ENCODE measurements around the gene HOXA7. TPM values are rescaled to one million over a fixed set of nuclear protein-coding genes. Genes with fewer than 3 reads are reported as not detected.

HOXA7 gene
- total RNA-seq, 4 donors from 2014 or later = 7.0 to 22.9 (median 12.8) TPM

- TF ChIP-seq CTCF (IDR thresholded peaks at IDR 0.05) (no peak), POLR2AphosphoS5 (IDR thresholded peaks at IDR 0.05) (peak in 2 of 3 donors; percentile 41 to 54), EP300 (IDR thresholded peaks at IDR 0.05; ENCODE audit: low read depth) (no peak), POLR2A (IDR thresholded peaks at IDR 0.05) (peak; percentile 7)
- in situ Hi-C loops (cut with MboI; ENCODE audit: low pct_ligation_motif_present in 1 of 4, low pct_unique_long_range_greater_than_20kb in 1 of 4, low sequenced_read_pairs in 3 of 4) = loop anchor here in 2 of 4 donors (25.0 kb wide), 1 partner anchor 1330 kb away; no protein-coding TSS in a partner anchor
These were observed 36.3 kb upstream of the HOXA7 start for GRCh38 chr7:27192546-27193334.

GRCh38 chr7:27191833-27192545 lies 35.5 kb upstream of the HOXA7 start:
- H3K4me3 ChIP-seq = peak overlapping the region; percentile 8 to 73 (median 58)
- 19 to 54% methylated on average over 7 to 42 of the region's 42 CpGs for WGBS, 2 donors (ENCODE audit: low coverage in 1 of 2)
- peak overlapping the region; percentile 95 to 99 (median 98) for H3K27ac ChIP-seq

More at GRCh38 chr7:27192546-27193334, 36.3 kb upstream of the HOXA7 start:
- Histone ChIP-seq H3K4me3 (peak overlapping the region; percentile 27 to 73 (median 58)), H3K27ac (peak overlapping the region; percentile 95 to 99 (median 98)), H3K36me3 (no peaks in the 10 kb centered on the region), H3K9me3 (no peaks in the 10 kb centered on the region), H3K4me1 (peaks cover 16 to 51% (median 43%) of the 10 kb centered on the region in 4 donors), H3K27me3 (peaks cover 72% of the 10 kb centered on the region)
- DNase-seq = peak; percentile 63
- 4% methylated on average over 76 of the region's 78 CpGs; no CpG with 5 or more reads in 1 of the 2 donors for WGBS, 2 donors (ENCODE audit: low coverage in 1 of 2)
- intact Hi-C loops (cut with DNase I; ENCODE audit: low total_unique reads) = loop anchor here (5.0 to 10.0 kb wide), 3 partner anchors 725 to 982 kb away; no protein-coding TSS in a partner anchor

GRCh38 chr7:27191161-27191731 lies 34.8 kb upstream of the HOXA7 start:
- in situ Hi-C loops (cut with MboI; ENCODE audit: low pct_ligation_motif_present in 1 of 4, low pct_unique_long_range_greater_than_20kb in 1 of 4, low sequenced_read_pairs in 3 of 4) = loop anchor here in 2 of 4 donors (25.0 kb wide), 1 partner anchor 1329 kb away; no protein-coding TSS in a partner anchor
- TF ChIP-seq EP300 (IDR thresholded peaks at IDR 0.05; ENCODE audit: low read depth) (no peak), POLR2AphosphoS5 (IDR thresholded peaks at IDR 0.05) (no peak), CTCF (IDR thresholded peaks at IDR 0.05) (no peak)
- Histone ChIP-seq H3K9me3 (no peaks in the 10 kb centered on the region), H3K4me1 (peaks cover 16 to 64% (median 48%) of the 10 kb centered on the region in 4 donors), H3K27me3 (peaks cover 66% of the 10 kb centered on the region), H3K4me3 (peak overlapping the region; percentile 8 to 73 (median 58)), H3K36me3 (no peaks in the 10 kb centered on the region), H3K27ac (peak overlapping the region; percentile 95 to 99 (median 98))
- 41% methylated on average over 15 of the region's 15 CpGs; no CpG with 5 or more reads in 1 of the 2 donors for WGBS, 2 donors (ENCODE audit: low coverage in 1 of 2)
- intact Hi-C loops (cut with DNase I; ENCODE audit: low total_unique reads) = loop anchor here (5.0 to 10.0 kb wide), 3 partner anchors 726 to 984 kb away; no protein-coding TSS in a partner anchor
- DNase-seq = peak; percentile 19

More at GRCh38 chr7:27191833-27192545, 35.5 kb upstream of the HOXA7 start:
- Histone ChIP-seq H3K27me3 (peaks cover 68% of the 10 kb centered on the region), H3K4me1 (peaks cover 16 to 57% (median 45%) of the 10 kb centered on the region in 4 donors), H3K9me3 (no peaks in the 10 kb centered on the region), H3K36me3 (no peaks in the 10 kb centered on the region)
- intact Hi-C loops (cut with DNase I; ENCODE audit: low total_unique reads) = loop anchor here (5.0 to 10.0 kb wide), 3 partner anchors 725 to 983 kb away; no protein-coding TSS in a partner anchor
- TF ChIP-seq POLR2AphosphoS5 (IDR thresholded peaks at IDR 0.05) (peak; percentile 27 to 70 (median 40)), POLR2A (IDR thresholded peaks at IDR 0.05) (peak; percentile 55), CTCF (IDR thresholded peaks at IDR 0.05) (peak in 1 of 5 experiments; percentile 30), EP300 (IDR thresholded peaks at IDR 0.05; ENCODE audit: low read depth) (no peak)
- in situ Hi-C loops (cut with MboI; ENCODE audit: low pct_ligation_motif_present in 1 of 4, low pct_unique_long_range_greater_than_20kb in 1 of 4, low sequenced_read_pairs in 3 of 4) = loop anchor here in 2 of 4 donors (25.0 kb wide), 1 partner anchor 1330 kb away; no protein-coding TSS in a partner anchor
- peak; percentile 48 for DNase-seq
